T-helper 2 cell treated with Interferon-gamma antibody and Interleukin-4, amounts not matched to agents 100 ng/mL and 5 ng/mL, for 36 hours (primary cell): ENCODE results near the gene BTBD6. TPM values are rescaled to one million over a fixed set of nuclear protein-coding genes. Genes with fewer than 3 reads are reported as not detected.
"Not testable (repeated sequence)": the region's sequence is repeated elsewhere in the genome, so short reads cannot be mapped to it uniquely, and the experiment has no call there.

Source experiments
- intact Hi-C: fragments of 100-400 bp; cut with micrococcal nuclease; formaldehyde crosslinking; loops from one replicate; pipeline ENCODE4 v1.15.1; 2023
- total RNA-seq: library from RNA; stranded (reverse); gene quantifications from 2 replicates; pipeline ENCODE4 v1.2.3, GENCODE V29; 2022

Gene BTBD6
- total RNA-seq, 1 donor from 2014 or later, result 42.2 TPM

DNA sequence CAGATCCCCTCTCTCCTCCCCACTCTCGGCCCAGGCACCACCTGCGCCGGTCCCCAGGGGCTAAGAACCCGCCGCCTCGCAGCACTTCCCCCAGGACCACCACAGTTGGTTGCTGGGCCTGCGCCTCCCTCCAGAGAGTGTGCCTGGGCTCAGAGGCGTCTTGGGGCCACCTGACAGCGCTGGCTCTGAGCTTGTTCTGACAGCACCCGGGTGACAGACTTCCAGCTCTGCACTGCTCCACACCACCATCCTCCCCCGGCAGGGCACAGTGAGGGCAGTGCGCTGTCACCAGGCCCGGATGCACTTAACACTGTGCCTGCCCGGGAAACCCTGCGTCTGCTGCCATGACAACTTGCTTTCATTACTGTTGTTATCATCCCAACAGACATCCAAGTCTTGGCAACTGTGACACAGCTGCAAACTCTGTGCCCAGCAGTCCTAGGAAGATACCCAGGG, 45.8 kb downstream of the BTBD6 start:
- intact Hi-C loops, result no loop called here

DNA sequence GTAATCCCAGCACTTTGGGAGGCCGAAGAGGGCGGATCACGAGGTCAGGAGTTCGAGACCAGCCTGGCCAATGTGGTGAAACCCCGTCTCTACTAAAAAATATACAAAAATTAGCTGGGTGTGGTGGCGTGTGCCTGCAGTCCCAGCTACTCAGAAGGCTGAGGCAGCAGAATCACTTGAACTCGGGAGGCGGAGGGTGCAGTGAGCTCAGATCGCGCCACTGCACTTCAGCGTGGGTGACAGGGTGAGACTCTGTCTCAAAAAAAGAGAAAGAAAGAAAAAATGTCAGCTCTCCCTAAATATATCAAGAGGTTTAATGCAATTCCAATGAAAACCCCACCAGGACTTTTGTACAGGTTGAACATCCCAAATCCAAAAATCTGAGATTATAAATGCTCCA, 49.0 kb downstream of the BTBD6 start:
- intact Hi-C loops, result not testable (repeated sequence)

DNA sequence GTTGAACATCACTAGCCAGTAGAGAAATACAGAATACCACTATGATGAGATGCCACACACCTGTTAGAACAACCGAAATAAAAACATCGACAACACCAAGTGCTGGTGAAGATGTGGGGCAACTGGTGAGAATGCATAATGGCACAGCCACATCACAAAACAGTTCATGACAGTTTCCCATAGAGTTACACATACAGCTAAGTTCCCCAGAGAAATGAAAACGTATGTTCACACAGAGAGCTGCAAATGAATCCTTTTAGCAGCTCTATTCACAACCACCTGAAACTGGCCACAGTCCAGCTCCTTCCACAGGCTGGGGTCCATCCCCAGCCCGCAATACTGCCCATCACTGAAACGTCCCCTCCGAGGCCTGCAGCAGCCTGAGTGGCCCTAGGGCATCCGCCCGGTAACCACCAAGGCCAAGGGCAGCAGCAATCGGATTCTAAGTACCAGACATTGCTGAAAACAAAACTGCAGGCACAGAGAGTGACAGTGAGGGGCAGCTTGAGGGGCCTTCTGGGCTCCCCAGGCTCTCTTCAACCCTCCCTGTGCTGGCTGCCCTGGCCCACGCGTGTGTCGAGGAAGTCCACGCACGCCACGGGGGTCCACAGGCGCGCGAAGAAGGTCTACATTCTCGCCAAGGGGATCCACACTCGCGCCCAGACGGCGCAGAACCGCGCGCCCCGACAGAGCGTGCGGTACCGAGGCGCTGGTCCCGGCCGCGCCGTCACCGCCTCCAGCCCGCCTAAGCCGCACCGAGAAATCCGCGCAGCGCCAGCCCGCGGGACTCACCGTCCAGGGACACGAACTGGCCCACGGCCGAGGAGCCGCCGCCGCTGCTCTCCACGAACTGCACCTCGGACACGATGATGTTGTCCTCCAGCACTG, 51.6 kb downstream of the BTBD6 start:
- intact Hi-C loops, result loop anchor here (2.0 to 5.0 kb wide), 4 partner anchors 97 to 503 kb away; partner anchors contain the start of genes AKT1, TEDC1 and TEX22

Other genes starting within 250 kb of the BTBD6 start
- 52.6 and 52.7 TPM in 2 replicates for gene CDCA4, start 227.4 kb upstream of the BTBD6 start, total RNA-seq
- 31.8 and 33.0 TPM in 2 replicates for gene GPR132, start 183.1 kb upstream of the BTBD6 start, total RNA-seq
- gene JAG2, start 79.8 kb upstream of the BTBD6 start, total RNA-seq, result 2.5 and 3.3 TPM in 2 replicates
- gene NUDT14, start 67.2 kb upstream of the BTBD6 start, total RNA-seq, result 16.4 and 16.7 TPM in 2 replicates
- 40.6 and 41.7 TPM in 2 replicates for gene BRF1, start 52.5 kb downstream of the BTBD6 start, total RNA-seq
- gene PACS2, start 66.2 kb downstream of the BTBD6 start, total RNA-seq, result 32.2 and 34.6 TPM in 2 replicates
- gene TEX22, start 150.0 kb downstream of the BTBD6 start, total RNA-seq, result 3.8 and 5.7 TPM in 2 replicates
- 129 and 130 TPM in 2 replicates for gene MTA1, start 171.3 kb downstream of the BTBD6 start, total RNA-seq
- gene CRIP2, start 226.3 kb downstream of the BTBD6 start, total RNA-seq, result 1.5 and 2.1 TPM in 2 replicates
- gene CRIP1, start 238.4 kb downstream of the BTBD6 start, total RNA-seq, result 545 and 546 TPM in 2 replicates
- 42.6 and 43.1 TPM in 2 replicates for gene TEDC1, start 242.7 kb downstream of the BTBD6 start, total RNA-seq